ENCODE measurements around the gene GNAS-AS1. TPM values are rescaled to one million over a fixed set of nuclear protein-coding genes. Genes with fewer than 3 reads are reported as not detected.

The GNAS-AS1 gene
- total RNA-seq, 2 donors from 2014 or later = 0.88 to 1.7 TPM

DNA sequence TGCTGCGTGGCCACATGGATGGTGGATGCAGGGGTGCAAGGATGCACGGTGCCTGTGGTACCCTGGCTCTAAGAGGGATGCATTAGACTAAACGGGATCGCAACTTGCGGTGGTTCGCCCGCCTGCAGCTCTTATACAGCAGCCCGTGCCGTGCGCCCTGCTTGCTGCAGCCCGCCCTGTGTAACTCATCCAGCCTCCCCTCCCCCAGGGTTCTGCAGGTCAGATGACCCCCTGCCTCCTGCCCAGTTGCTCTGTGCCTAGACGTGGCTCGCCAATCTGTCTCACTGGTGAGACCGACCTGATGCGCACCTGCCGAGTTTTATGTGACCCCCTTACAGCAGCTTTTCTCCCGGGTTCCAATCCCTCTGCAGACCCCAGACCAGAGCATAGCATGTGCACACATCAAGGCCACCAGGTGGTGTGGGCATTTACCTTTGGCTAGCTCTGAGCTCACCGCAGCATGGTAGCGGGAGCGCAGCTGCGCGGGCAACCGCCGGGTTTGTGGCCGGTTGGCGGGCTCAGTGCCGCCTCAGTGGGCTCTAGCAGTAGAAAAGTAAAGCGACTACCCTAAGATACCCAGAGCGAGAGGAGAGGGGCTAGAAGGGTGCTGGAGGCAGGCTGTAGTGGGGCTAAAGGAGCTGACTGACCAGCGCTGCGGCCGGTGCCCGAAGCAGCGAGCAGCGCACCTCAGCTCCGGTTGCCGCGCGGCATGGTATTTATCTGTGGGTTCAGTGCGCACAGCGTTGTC lies 693 bp upstream of the GNAS-AS1 start:
- Histone ChIP-seq H3K4me3 (peak overlapping the region; percentile 38), H3K27me3 (peaks cover 40% of the 10 kb centered on the region)
- intact Hi-C loops (cut with DNase I) = loop anchor here (10.0 kb wide), 2 partner anchors 367 to 617 kb away; no protein-coding TSS in a partner anchor

DNA sequence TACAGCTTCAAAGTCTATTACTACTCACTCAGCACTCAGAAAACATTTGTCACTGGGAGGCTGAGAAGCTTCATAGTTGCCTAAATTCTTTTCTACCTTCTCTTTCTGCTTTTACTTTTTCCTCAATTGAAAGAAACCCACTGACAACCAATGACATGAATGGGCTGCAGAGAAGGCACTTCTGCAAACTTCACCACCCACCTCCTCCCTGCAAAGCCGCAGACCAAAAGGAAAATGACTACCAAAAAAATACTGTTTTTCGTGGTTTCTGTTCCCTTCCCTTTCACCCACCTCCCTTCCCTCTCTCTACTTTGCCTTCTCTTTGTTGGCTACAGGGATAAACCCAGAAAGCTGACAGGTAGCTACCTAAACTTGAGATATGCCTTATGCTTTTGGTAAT lies 3.2 kb downstream of the GNAS-AS1 start:
- intact Hi-C loops (cut with DNase I) = no loop called here

More for the DNA sequence above, 693 bp upstream of the GNAS-AS1 start:
- no peaks in the 10 kb centered on the region for H3K4me1 ChIP-seq
- TF ChIP-seq, protein P1, sequence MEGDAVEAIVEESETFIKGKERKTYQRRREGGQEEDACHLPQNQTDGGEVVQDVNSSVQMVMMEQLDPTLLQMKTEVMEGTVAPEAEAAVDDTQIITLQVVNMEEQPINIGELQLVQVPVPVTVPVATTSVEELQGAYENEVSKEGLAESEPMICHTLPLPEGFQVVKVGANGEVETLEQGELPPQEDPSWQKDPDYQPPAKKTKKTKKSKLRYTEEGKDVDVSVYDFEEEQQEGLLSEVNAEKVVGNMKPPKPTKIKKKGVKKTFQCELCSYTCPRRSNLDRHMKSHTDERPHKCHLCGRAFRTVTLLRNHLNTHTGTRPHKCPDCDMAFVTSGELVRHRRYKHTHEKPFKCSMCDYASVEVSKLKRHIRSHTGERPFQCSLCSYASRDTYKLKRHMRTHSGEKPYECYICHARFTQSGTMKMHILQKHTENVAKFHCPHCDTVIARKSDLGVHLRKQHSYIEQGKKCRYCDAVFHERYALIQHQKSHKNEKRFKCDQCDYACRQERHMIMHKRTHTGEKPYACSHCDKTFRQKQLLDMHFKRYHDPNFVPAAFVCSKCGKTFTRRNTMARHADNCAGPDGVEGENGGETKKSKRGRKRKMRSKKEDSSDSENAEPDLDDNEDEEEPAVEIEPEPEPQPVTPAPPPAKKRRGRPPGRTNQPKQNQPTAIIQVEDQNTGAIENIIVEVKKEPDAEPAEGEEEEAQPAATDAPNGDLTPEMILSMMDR (IDR thresholded peaks at IDR 0.05) = no peak
- H3K36me3 ChIP-seq = no peaks in the 10 kb centered on the region
- DNase-seq = no peak
- no peak overlapping the region for H3K27ac ChIP-seq
- H3K9ac ChIP-seq (ENCODE audit: low read depth in 2 of 2, low read length in 2 of 2) = no peak overlapping the region
- no peaks in the 10 kb centered on the region for H3K9me3 ChIP-seq

DNA sequence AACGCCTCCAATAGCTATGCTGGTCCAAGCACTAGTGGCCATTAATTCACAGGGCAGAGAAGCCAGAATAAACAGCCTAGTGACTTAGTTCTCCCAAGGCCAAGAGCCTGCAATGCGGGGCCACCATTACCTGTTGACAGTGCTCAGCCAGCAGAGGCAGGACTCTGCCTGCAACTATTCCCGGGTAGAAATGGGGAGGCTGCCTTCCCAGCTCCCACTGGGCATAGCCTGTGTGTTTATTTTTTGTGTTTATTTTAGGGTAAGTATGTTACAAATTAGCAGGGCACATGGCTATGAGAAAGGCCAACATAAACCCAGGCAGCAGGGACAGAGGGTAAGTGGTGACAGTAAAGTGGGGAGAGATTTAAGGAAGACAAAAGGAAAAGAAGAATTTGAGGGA lies 5.0 kb downstream of the GNAS-AS1 start:
- intact Hi-C loops (cut with DNase I) = no loop called here
- TF ChIP-seq, protein P1 (IDR thresholded peaks at IDR 0.05) = no peak
- Histone ChIP-seq H3K27me3 (peaks cover 9% of the 10 kb centered on the region), H3K4me1 (no peaks in the 10 kb centered on the region), H3K27ac (no peak overlapping the region), H3K4me3 (no peak overlapping the region), H3K9me3 (no peaks in the 10 kb centered on the region), H3K36me3 (no peaks in the 10 kb centered on the region), H3K9ac (ENCODE audit: low read depth in 2 of 2, low read length in 2 of 2) (no peak overlapping the region)
- DNase-seq = no peak

More for the DNA sequence above, 3.2 kb downstream of the GNAS-AS1 start:
- H3K36me3 ChIP-seq = no peaks in the 10 kb centered on the region
- no peaks in the 10 kb centered on the region for H3K9me3 ChIP-seq
- H3K27me3 ChIP-seq = peaks cover 11% of the 10 kb centered on the region
- H3K27ac ChIP-seq = no peak overlapping the region
- H3K4me3 ChIP-seq = no peak overlapping the region
- no peaks in the 10 kb centered on the region for H3K4me1 ChIP-seq
- TF ChIP-seq, protein P1 (IDR thresholded peaks at IDR 0.05) = no peak
- DNase-seq = no peak
- H3K9ac ChIP-seq (ENCODE audit: low read depth in 2 of 2, low read length in 2 of 2) = no peak overlapping the region

DNA sequence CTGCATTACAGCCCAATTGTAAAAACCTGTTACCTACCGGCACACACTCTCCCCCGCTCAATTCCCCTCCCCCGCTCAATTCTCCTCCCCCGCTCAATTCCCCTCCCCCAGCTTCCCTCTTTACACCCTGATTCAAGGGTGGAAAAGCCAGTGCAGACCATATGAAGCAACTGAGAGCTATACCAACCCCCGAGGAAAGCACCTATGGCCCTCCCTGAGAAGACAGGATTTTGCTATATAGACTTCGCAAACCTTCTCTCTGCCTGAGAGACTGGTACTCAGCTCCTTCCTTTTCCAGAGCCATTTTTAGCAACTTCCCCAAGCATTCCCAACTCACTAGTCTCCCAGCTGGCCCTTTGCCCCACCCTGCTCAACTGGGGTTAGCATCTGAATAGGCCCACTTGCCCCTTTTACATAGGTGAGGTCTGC lies 7.6 kb downstream of the GNAS-AS1 start:
- intact Hi-C loops (cut with DNase I) = no loop called here
- DNase-seq = no peak
- TF ChIP-seq, protein P1 (IDR thresholded peaks at IDR 0.05) = no peak
- H3K9me3 ChIP-seq = no peaks in the 10 kb centered on the region
- H3K36me3 ChIP-seq = no peaks in the 10 kb centered on the region
- H3K9ac ChIP-seq (ENCODE audit: low read depth in 2 of 2, low read length in 2 of 2) = no peak overlapping the region
- no peak overlapping the region for H3K27ac ChIP-seq
- H3K4me1 ChIP-seq = no peaks in the 10 kb centered on the region
- peaks cover 19% of the 10 kb centered on the region for H3K27me3 ChIP-seq
- H3K4me3 ChIP-seq = no peak overlapping the region

DNA sequence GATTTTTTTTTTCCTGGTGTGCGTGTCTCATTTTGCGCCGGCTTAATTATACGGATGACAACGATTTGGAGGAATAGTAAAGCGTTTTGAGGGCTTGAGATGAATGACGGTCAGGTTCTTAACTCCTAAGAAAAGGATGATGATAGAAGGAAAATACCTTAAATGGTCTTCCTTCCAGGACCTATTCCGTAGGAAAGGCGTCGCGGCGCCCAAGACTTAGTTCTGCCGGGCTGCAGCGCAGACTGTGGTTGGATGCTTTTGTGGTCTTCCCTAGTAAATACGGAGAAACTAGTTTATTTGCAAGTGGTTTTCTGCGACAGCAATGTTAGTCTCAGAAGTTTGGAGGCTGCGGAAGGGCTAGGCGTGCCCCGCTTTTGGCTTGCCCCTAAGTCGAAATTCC lies 8.4 kb downstream of the GNAS-AS1 start:
- TF ChIP-seq, protein P1 (IDR thresholded peaks at IDR 0.05) = no peak
- intact Hi-C loops (cut with DNase I) = no loop called here
- Histone ChIP-seq H3K27ac (no peak overlapping the region), H3K9me3 (no peaks in the 10 kb centered on the region), H3K4me1 (no peaks in the 10 kb centered on the region), H3K4me3 (no peak overlapping the region), H3K27me3 (peaks cover 19% of the 10 kb centered on the region), H3K36me3 (no peaks in the 10 kb centered on the region), H3K9ac (ENCODE audit: low read depth in 2 of 2, low read length in 2 of 2) (no peak overlapping the region)
- DNase-seq = no peak
